Gastrocnemius medialis (tissue), 4 donors: ENCODE measurements around the gene RUNDC3A.
"Not testable (repeated sequence)": the region's sequence is repeated elsewhere in the genome, so short reads cannot be mapped to it uniquely, and the experiment has no call there.

Experiments used
- POLR2A ChIP-seq, 2 donors: fragments of 450-650 bp; IDR thresholded peaks; one replicate each; pipeline ENCODE4 v1.6.1; 2017; ENCODE audit warnings: antibody characterized with exemption in 2 of 2, mild to moderate bottlenecking in 2 of 2, moderate library complexity in 2 of 2
- TF ChIP-seq, protein P1 (sequence below), 5 experiments: fragments of 450-650 bp in 3 of 5; fragments of 200-600 bp in 2 of 5; sonication (generic) in 2 of 5; IDR thresholded peaks in 4 of 5; conservative IDR thresholded peaks in 1 of 5; 1 replicate in 4 of 5; 2 replicates in 1 of 5; pipeline ENCODE4 v1.5.1; 2016 to 2019; ENCODE audit warnings: antibody characterized with exemption in 5 of 5, mild to moderate bottlenecking in 3 of 5, moderate library complexity in 3 of 5

DNA sequence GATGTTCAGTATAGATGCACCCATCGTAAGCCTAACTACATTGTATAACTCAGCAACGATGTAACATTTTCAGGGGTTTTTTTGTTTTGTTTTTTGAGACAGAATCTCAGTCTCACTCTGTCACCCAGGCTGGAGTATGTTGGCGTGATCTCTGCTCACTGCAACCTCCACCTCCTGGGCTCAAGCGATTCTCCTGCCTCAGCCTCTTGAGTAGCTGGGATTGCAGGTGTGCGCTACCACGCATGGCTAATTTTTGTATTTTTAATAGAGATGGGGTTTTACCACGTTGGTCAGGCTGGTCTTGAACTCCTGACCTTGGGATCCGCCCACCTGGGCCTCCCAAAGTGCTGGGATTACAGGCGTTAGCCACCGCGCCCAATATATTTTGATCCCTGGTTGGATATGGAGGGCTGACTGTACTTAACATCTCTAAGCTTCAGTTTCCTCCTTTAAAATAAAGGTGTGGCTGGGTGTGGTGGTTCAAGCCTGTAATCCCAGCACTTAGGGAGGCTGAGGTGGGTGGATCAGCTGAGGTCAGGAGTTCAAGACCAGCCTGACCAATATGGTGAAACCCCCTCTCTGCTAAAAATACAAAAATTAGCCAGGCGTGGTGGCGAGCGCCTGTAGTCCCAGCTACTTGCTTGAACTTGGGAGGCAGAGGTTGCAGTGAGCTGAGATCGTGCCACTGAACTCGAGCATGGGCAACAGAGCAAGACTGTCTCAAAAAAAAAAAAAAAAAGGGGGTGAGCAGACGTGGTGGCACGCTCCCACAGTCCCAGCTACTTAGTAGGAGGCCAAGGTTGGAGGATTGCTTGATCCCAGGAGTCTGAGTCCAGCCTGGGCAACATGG lies 39.0 kb downstream of the RUNDC3A start:
- TF ChIP-seq, protein P1, sequence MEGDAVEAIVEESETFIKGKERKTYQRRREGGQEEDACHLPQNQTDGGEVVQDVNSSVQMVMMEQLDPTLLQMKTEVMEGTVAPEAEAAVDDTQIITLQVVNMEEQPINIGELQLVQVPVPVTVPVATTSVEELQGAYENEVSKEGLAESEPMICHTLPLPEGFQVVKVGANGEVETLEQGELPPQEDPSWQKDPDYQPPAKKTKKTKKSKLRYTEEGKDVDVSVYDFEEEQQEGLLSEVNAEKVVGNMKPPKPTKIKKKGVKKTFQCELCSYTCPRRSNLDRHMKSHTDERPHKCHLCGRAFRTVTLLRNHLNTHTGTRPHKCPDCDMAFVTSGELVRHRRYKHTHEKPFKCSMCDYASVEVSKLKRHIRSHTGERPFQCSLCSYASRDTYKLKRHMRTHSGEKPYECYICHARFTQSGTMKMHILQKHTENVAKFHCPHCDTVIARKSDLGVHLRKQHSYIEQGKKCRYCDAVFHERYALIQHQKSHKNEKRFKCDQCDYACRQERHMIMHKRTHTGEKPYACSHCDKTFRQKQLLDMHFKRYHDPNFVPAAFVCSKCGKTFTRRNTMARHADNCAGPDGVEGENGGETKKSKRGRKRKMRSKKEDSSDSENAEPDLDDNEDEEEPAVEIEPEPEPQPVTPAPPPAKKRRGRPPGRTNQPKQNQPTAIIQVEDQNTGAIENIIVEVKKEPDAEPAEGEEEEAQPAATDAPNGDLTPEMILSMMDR (IDR thresholded peaks at IDR 0.05 in 4 of 5, conservative IDR thresholded peaks at IDR 0.05 in 1 of 5) = not testable (repeated sequence)
- TF ChIP-seq POLR2A (IDR thresholded peaks at IDR 0.05) = not testable (repeated sequence)
